Right hindlimb (tissue), 1 donor: ENCODE data around the gene ATF6B.
"Not testable (repeated sequence)": the region's sequence is repeated elsewhere in the genome, so short reads cannot be mapped to it uniquely, and the experiment has no call there.

Source experiments
- DNase-seq: peaks from one replicate; pipeline ENCODE4 v3.0.0-alpha.2; 2018

ATF6B gene

DNA sequence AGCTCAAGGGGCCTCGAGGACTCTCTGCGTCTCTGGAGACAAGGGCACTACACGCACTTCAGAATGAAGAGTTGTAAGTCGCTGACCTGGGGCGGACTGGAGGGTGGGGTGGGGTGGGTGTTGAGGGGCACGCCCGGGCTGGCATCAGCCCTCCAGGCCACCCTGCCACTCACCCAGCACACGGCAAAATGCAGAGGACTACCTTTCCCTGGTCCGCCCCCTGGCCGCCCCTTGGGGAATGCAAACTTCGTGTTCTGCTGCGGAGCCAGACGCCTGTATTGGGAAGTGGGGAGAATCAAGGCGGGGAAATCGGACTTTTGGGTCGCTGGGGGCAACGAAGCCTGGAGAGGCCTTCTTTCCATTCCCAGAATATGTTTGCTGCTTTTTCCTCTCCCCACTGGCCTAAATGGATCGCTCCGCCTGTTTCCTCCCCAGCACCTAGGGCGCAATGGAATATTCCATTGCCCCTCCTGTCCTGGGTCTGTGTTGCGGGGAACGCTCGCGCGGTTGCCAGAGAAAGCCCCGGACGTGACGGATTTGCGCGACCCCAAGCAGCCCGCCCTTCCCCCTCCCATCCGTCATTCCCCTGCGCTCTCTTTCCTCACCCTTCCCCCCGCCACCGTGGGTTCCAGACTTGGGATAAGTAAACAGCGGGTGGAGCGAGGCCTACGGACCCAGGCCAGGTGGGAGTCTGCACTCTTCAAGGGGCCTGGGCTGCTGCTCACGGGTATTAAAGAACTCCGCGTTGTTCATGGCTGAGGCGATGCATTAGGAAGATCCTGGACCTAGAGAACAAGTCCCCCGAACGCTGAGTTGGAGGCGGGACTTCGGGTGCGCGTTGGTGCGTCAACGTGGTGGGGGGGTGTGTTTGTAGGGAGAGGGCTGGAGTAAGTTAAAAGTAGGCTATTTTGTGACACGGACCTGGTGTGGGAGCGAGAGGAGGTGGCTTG lies 25.8 kb upstream of the ATF6B start, which contains the start of gene PPT2:
Gene PPT2 (plus strand): TSS at position 578 of the 950 bp plus-strand sequence. CDS start 454 bp downstream, outside the sequence.
- peak; percentile 96 for DNase-seq

DNA sequence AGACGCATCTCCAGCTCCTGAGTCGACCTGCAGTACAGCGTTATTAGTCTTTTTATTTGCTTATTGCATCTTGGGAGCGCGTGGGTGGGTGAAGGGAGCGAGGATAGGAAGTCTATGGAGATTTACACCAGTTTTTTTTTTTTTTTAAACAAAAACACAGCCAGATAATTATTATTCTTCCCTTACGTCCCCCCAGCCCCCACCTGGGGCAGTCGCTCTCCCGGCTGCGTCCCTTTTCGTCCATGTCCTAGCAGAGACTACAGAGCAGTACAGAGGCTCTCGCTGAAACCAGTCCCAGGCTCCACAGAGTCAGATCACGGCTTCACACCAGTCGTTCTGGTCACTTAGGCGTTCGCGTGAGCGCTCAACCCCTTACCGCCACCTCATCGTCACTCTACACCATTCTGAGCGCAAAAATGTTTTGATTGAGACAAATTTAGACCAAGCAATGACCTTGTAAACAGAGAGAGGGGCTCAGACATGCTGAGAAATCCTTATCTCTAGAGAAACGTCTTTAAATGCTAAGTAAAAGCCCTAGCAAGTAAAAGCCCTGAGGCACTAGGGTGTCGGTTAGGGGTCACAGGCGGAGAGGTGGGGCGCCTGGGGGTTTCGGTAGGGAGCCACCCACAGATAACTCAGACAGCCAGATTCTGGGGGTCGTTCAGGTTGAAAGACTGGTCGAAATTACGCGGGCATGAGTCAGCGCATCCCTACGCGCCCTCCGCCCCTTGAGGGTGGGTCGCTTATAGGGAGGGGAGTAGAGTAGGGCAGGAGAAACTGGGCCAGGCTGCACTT lies 24.9 kb upstream of the ATF6B start:
- DNase-seq = peak; percentile 27

DNA sequence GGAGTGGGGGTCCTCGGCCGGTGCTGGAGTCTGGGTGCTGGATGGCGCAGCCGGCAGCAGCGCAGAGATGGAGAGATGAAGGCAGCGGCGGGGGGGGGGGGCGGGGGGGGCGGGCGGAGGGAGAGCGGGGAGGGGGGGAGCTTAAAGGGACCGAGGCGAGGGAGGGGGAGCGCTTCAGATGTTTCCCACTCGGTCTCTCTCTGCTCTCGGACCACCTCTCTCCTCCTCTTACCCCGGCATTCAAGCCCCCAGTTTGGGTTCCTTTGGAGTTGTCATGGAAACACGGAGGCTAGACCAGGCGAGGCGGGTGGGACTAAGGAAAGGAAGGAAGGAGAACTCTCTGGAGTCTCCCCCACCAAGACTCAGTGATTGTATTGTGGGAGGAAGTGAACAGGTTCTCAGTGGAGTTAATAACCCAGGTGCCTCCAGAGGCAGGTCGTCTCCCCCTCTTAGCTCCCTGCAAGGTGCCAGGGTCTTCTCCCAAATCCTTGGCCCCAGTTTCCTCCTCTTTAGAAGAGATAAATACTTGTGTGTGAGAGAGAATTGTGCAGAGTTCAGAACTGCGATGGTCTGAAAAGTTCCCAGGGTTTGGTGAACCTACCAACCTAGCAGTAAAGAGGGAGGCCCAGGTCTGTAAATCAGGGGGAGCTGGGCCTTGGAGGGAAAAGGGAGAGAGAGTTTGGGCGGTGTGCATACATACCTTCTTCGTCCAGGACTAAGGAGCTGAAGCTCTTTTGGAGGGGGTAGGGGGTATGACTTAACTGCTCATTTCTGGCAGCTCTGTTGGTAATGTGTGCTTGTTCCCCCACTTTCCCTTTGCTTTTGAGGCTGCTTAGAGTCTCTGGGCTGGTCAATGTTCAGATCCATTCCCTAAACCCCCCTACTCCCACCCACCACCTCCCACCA lies 24.1 kb upstream of the ATF6B start, which contains the start of gene PRRT1:
Gene PRRT1 (minus strand): TSS at position 77 of the 906 bp plus-strand sequence. CDS start 112 bp downstream, outside the sequence.
- peak; percentile 33 for DNase-seq

DNA sequence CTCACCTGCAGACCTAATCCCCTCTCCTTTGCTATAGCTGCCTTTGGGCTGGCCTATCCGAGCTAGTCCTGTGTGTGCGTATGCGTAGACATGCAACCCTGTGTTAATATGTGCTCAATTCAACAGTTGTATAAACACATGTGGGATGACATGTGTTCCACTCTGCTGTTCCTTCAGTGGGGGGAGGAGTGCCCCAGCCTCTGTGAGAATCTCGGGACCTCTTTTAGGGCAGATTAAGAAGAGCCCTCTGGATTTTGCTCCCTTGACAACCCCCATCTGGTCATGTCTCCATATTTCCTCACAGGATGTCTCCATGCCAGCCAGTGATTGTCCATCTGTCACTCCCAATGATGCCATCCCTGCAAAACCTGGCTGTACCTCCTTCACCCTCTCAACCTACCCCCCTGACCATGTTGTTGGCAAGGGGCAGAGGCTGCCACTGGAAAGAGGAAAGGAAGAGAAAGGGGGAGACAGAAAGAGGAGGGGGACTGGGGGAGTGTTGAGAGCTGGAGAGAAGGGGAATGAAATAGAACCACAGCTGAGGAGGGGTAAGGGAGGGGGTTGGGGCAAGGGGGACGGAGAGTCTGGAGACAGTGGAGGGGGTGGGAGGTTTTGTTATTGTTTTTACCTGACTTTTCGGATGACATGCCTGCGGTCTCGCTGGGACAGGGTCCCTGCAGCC lies 23.3 kb upstream of the ATF6B start:
- DNase-seq = peak; percentile 28

DNA sequence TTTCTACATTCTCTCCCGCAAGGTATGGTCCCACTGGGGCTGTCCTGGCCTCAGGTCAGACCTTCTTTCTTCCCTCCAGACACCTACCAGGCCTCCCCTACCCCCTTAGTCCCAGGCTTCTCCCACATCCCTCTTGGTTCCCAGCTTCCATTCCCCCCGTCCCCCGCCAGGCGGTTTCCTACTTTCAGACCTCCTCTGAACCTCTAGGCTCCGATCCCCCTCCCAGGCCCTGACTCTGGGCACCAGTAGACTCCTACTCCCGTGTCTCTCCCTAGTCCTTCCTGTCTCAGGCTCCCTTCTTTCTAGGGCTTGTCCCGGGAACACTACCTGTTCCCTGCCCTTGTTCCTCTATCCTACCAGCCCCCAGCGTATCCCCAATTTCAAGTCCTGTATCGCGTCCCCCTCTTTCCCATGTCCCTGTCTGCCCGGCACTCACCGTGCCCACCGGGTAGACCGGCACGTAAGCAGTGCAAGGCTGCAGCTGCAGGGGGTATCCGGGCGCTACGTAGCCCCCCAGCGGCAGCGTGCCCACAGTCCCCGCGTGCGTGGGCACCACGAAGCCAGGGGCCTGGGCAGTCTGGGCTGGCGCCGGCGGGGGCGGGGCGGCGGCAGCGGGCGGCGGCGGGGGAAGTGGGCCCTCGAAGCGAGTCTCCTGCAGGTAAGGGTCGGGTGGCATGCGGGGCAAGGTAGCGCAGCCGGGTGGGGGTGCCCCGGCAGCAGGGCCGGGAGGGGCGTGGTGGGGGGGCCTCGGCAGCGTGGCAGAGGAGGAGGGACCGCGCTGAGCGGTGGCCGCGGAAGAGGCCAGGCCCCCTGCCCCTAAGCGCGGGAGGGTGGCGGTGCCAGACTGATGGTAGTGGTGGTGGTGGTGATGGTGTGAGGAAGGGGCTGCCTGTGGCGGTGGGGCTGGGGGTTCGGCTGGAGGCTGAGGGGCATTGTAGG lies 22.2 kb upstream of the ATF6B start:
- peak; percentile 25 for DNase-seq

DNA sequence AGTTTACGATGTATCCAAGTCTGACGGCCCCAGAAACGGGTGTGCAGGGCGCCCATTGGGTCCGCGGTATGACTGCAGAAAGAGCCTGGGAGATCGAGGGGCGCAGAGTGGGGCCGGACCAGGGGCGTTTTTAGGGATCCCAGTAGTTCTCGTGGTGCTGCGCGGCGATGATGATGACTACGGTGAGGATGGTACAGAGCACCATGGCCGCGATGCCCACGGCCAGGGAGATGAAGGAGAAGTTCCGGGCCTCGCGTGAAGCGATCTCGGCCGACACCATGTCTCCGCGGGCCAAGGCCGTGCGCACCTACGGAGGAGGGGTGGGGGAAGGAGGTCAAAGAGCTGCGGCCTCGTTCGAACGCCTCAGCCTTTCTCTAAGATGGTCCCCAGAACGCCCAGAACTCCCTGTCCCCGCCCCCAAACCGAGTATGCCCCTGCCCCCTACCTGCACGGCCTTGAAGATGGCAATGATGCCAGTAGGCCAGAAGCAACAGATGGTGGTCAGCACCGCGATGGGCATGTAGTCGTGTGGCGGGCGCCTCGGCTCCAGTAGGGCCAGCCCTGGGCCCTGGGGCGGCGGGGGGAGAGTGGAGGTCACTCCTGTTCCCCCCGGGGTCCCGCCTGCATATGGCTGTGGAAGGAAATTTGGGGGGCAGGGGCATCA lies 21.2 kb upstream of the ATF6B start:
- no peak for DNase-seq

DNA sequence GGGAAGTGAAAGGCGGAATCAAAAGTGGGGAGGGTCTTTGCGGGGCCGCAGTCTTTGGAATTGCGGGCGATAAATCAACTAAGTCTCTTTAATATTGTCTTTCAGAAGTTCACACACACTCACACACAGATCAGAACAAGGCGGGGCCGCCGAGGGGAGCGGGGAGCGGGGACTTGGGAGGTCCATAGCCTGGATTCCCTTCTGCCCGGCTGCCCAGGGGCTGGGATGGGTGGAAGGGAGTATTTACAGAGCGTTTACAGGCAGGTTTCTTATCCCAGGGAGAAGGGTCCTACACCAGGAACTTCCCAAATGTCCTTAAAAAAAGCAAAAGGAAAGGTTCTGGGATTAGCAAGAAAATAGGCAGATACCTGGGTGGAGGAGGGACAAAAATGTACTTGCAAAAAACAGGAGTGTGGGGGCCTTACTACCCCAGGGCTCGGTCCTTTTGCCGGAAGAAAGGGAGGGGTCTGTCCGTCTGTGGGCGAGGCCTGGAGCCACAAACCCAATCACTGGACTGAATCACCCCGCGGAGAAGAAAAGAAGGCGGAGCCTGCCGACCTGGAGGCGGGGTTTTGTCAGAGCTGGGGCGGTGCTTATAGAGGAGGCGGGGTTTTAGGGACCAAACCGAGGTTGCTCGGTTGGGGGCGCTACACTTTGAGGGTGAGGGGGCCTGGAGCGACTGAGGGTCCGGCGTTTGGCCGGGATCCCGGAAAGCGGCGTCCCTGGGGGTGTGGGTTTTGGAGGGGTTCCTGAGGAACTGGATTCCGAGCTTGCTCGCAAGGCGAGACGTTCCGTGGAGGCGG lies 20.4 kb upstream of the ATF6B start:
- DNase-seq = peak; percentile 81

DNA sequence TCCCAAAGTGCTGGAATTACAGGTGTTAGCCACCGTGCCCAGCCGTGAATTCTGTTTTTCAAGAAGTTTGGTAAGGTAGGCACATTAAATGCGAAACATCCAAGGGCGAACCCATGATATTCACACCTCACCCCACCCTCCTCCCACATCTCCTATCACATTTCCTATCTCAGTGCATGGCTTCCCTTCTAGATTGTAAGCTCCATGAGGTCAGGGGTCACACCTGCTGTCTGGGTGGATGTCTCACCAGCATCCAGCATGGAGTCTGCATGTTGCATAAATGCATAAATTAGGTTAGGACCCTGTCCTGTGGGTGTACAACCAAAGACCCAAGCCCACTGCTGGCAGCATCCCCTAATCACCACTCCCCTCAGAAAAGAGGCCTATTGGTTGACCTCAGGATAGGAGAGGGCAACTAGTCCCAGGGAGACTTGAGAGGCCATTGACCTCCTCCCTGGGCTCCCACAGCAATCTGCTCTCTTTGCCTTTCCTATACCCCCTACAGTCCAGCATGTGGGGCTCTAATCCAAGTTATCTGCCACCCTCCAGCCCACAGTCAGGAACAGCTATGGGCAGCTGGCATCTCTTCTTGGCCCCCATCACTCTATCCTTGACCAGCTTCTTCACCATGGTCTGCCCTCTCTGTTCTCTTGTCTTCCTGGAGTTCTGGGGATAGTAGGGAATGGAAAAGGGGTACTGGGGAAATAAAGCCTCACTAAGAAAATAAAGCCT lies 19.5 kb upstream of the ATF6B start:
- DNase-seq = no peak

DNA sequence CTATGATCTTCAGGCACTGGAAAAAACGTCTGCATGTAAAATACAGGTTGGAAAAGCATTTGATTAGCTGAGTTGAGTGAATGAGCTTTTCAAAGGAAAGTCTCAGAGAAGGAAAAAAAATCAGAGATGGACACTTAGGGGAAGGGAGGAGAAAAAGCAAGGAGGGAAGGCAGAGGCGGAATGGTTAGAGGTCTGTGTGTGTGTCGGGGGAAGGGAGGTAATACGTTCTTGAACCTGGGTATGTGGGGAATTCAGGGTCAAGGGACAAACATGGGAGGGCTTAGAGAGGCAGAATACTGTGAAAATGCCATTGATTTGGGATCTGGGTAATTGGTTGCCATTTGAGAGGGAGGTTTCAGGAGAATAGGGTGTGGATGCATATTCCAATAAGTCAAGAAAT lies 18.6 kb upstream of the ATF6B start:
- no peak for DNase-seq

DNA sequence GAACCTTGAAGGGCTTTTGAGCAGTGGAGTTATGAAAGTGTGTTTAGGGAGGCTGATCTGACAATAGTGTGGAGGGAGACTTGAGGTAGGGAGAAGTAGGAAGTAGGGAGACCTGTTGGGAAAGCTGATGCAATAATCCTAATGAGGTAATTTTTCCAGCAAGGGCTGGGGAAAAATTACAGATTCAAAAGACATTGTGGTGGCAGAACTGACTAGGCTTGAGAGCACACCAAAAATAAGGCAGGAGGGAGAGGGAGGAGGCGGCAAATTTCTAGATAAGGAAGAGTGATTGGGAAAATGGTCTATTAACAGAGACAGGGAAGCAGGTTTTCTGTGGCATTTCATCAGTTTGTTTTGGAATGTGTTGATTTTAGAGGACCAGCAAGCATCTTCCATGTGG lies 18.2 kb upstream of the ATF6B start:
- no peak for DNase-seq

DNA sequence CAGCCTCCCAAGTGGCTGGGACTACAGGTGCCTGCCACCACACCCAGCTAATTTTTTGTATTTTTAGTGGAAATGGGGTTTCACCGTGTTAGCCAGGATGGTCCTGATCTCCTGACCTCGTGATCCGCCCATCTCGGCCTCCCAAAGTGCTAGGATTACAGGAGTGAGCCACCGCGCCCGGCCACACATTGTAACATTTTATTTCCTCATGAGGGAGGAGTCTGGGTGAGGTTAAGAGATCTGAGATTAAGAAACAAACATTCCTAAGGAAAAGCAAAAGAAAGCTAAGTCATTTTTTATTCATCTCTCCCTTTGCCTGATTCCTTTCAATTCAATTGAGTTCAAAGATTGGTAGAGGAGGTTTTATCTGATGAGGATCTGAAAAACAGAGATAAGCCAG lies 16.2 kb upstream of the ATF6B start:
- not testable (repeated sequence) for DNase-seq

DNA sequence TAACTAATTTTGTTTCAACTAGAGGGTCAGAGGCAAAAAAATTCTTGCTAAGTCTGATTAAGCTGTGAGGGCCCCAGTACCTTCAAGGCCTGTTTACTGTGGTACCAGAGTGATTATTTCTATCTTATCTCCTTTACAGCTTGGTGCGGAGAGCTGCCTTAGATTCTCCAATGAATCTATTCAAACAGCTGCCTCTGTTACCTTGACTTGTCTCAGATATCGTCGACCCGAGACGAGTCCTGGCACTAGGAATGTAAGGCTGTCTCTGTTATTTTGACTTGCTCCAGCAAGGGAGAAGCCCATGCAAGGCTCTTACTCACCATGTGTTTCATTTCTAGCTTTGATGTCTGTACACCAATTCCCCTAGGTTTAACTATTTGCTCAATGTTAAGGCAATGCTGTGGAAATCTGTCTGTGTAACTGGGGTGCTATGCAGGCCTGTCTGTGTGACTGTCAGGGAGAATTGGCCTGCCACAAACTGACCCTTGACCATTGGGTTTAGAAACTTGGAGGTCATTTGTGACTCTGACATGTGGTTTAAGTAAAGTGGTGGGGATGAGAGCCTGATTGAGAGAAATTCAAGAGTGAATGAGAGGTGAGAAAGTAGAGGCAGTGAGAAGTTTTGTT lies 12.5 kb upstream of the ATF6B start:
- no peak for DNase-seq

DNA sequence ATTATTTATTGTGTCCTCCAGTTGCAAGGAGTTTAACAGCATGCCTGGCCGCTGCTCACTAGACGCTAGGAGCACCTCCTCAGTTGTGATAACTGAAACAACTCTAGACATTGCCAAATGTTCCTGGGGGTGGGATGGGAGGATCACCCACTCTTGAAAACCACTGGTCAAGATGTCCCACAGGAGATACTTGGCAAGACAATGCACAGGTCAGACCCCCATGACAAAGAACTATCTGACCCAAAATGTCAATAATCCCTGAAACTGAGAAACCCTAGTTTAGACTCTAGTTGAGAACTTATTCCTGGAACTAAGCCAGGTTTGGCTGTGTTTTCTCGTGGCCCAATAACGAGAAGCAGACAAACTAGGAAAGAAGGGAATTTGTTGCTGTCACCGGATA lies 11.5 kb upstream of the ATF6B start:
- DNase-seq = no peak

DNA sequence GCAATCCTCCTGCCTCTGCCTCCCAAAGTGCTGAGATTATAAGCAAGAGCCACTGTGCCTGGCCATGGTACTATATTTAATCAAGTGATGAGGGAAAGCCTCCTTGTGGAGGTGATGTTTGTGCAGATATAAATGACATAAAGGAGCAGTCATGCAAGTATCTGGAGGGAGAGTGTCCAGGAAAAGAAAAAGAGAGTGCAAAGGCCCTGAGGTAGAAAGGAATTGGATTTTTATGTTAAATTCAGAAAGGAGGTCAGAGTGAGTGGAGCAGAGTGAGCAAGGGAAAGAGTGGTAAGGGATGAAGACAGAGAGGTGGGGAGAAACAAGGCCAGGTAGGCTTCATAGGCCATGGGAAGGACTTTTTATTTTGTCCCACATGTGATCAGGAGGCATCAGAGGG lies 9.4 kb upstream of the ATF6B start:
- no peak for DNase-seq

DNA sequence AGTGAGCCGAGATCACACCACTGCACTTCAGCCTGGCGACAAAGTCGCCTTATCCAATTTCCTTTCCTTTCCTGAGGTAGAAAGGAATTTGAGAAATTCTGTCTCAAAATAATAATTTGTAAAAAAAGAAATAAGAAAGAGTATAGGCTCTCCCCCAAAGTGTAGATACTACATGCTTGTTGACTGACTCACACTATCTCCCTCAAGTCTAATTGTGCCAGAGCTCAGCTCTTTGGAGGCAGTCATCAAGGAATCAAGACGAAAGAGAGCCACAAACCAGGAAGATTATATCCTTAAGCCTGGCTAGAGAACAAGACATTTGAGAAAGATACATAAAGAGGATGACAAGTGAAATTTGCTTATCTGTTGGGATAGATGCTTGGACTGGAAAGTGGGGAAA lies 5.7 kb upstream of the ATF6B start:
- DNase-seq = no peak

DNA sequence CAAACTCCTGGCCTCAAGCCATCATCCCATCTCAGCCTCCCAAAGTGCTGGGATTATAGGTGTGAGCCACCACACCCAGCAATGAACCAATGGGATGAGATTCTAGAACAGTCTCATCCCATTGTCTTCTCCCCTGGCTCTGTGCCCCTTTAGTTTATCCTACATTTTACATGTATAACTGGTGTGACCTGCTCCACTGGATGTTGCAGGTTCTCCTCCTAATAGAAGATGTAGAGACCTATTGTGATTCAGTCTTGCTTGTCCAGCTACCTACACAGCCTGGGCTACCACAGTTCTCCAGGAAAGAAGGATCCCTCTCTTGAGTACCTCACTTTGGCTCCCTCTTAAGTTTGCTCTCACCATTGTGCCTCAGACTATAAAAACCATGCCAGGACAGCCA lies 4.1 kb upstream of the ATF6B start:
- DNase-seq = no peak

DNA sequence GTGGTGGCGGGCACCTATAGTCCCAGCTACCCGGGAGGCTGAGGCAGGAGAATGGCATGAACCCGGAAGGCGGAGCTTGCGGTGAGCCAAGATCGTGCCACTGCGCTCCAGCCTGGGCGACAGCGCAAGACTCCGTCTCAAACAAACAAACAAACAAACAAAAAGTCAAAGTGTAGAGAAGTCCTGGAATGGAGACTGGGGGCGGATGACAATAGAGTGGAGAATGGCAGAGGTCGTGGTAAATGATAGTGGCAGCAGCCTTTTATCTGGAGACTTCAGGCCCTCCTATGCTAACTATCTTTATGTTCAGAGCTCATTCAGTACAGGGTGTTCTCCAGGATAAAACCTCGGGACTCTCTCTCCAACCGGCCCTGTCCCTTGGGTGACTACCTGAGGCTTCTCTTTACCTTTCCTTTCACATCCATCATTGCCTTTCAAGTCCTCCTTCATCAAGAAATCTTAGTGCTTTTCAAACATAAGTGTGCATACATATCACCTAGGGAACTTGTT lies 3.4 kb upstream of the ATF6B start:
- DNase-seq = no peak
